ENCODE measurements around the gene EIF2AK2.

EIF2AK2 gene

GRCh38 chr2:37100054-37100453 lies 56.7 kb downstream of the EIF2AK2 start:
- DNase-seq (ENCODE audit: low read depth), result no peak

GRCh38 chr2:37098416-37099118 lies 58.2 kb downstream of the EIF2AK2 start:
- no peak for DNase-seq (ENCODE audit: low read depth)

GRCh38 chr2:37096568-37096967 lies 60.2 kb downstream of the EIF2AK2 start:
- no peak for DNase-seq (ENCODE audit: low read depth)

GRCh38 chr2:37091873-37092272 lies 64.9 kb downstream of the EIF2AK2 start:
- no peak for DNase-seq (ENCODE audit: low read depth)

GRCh38 chr2:37090019-37090477 lies 66.7 kb downstream of the EIF2AK2 start:
- DNase-seq (ENCODE audit: low read depth), result no peak

GRCh38 chr2:37085731-37086147 lies 71.0 kb downstream of the EIF2AK2 start:
- DNase-seq (ENCODE audit: low read depth), result no peak

- no peak for DNase-seq (ENCODE audit: low read depth)
Measured at GRCh38 chr2:37084797-37085196, 72.0 kb downstream of the EIF2AK2 start.

- peak; percentile 90 for DNase-seq (ENCODE audit: low read depth)
Measured at GRCh38 chr2:37083873-37084794, 72.6 kb downstream of the EIF2AK2 start, which contains the start of the genes GPATCH11 and HEATR5B. Gene GPATCH11 (plus strand): TSS chr2:37084518. CDS start chr2:37088382, 3,864 bp downstream. Gene HEATR5B (minus strand): TSS chr2:37084372. CDS start chr2:37083414, 958 bp downstream.

GRCh38 chr2:37080689-37081088 lies 76.1 kb downstream of the EIF2AK2 start:
- no peak for DNase-seq (ENCODE audit: low read depth)

- DNase-seq (ENCODE audit: low read depth), result no peak
Measured at GRCh38 chr2:37080266-37080665, 76.5 kb downstream of the EIF2AK2 start.

GRCh38 chr2:37070931-37071330 lies 85.8 kb downstream of the EIF2AK2 start:
- DNase-seq (ENCODE audit: low read depth), result no peak

- DNase-seq (ENCODE audit: low read depth), result no peak
Measured at GRCh38 chr2:37068686-37069085, 88.1 kb downstream of the EIF2AK2 start.

- no peak for DNase-seq (ENCODE audit: low read depth)
Measured at GRCh38 chr2:37061776-37062175, 95.0 kb downstream of the EIF2AK2 start.

GRCh38 chr2:37061013-37061711 lies 95.6 kb downstream of the EIF2AK2 start:
- no peak for DNase-seq (ENCODE audit: low read depth)

- no peak for DNase-seq (ENCODE audit: low read depth)
Measured at GRCh38 chr2:37060446-37060845, 96.3 kb downstream of the EIF2AK2 start.

GRCh38 chr2:37059841-37060240 lies 96.9 kb downstream of the EIF2AK2 start:
- DNase-seq (ENCODE audit: low read depth), result no peak

- DNase-seq (ENCODE audit: low read depth), result no peak
Measured at GRCh38 chr2:37052600-37053332, 104.0 kb downstream of the EIF2AK2 start.

All from activated T-helper 1 cell treated with Interleukin-2 at 50 U/mL for 16 hours (primary cell).